Endothelial cell of umbilical vein (primary cell): Measurements from ENCODE around the gene F5. TPM values are rescaled to one million over a fixed set of nuclear protein-coding genes. Genes with fewer than 3 reads are reported as not detected.

Experiments used
- BruUV-seq: library from RNA; stranded (reverse); fragments of 400-500 nt; replicated peaks from 2 replicates; lab custom pipeline; 2021; lab: Mats Ljungman, UMichigan
- CTCF ChIA-PET: fragments of 300-600, 350-600 bp; sonication (Branson Sonifier 250); formaldehyde crosslinking; loops from one replicate; lab custom pipeline; 2021; ENCODE audit warnings: antibody characterized with exemption, inconsistent platforms; lab: Charles Lee
- POLR2A ChIA-PET: fragments of 300-600, 350-600 bp; sonication (Branson Sonifier 250); formaldehyde crosslinking; loops from one replicate; lab custom pipeline; 2021; ENCODE audit warnings: antibody characterized with exemption, inconsistent platforms; lab: Charles Lee
- DNase-seq: peaks from one replicate; pipeline ENCODE4 v3.0.0-alpha.2; 2011; ENCODE audit warnings: low read depth, low spot score
- FAIRE-seq: peaks from 2 replicates; lab custom pipeline; 2011; peaks lifted over from hg19 to GRCh38; lab: Jason Lieb, UNC
- H2AFZ ChIP-seq: 2 replicates; pipeline ENCODE4 v1.6.0; 2012; ENCODE audit warnings: low read depth, low read length, control low read depth, inconsistent platforms
- H3K27ac ChIP-seq: 2 replicates; pipeline ENCODE4 v1.5.1; 2011; ENCODE audit warnings: low read depth, mild to moderate bottlenecking, control low read depth, low read length, moderate library complexity; ENCODE audit not compliant: insufficient read depth
- H3K27me3 ChIP-seq, 2 experiments: 2 replicates each; pipeline versions ENCODE4 v1.6.0 to v1.6.1; 2011; ENCODE audit warnings: low read length in 2 of 2, mixed read lengths in 1 of 2; ENCODE audit not compliant: control insufficient read depth in 2 of 2, insufficient read depth in 2 of 2
- H3K36me3 ChIP-seq, 2 experiments: 2 replicates in 1 of 2; 3 replicates in 1 of 2; pipeline ENCODE4 v1.5.1; 2011; ENCODE audit warnings: low read length in 2 of 2, mild to moderate bottlenecking in 1 of 2, moderate library complexity in 1 of 2; ENCODE audit not compliant: control insufficient read depth in 2 of 2, insufficient read depth in 2 of 2; ENCODE audit errors: extremely low read depth in 1 of 2
- H3K4me1 ChIP-seq: 3 replicates; pipeline ENCODE4 v1.5.1; 2011; ENCODE audit warnings: mild to moderate bottlenecking, low read length; ENCODE audit not compliant: control insufficient read depth, insufficient read depth; ENCODE audit errors: extremely low read depth
- H3K4me2 ChIP-seq: 2 replicates; pipeline ENCODE4 v1.6.1; 2011; ENCODE audit warnings: low read length, control low read depth, mixed read lengths; ENCODE audit not compliant: insufficient read depth
- H3K4me3 ChIP-seq, 3 experiments: fragments of 200-600 bp in 1 of 3; sonication (generic), shearing (Covaris generic) in 1 of 3; replicated peaks in 1 of 3; 2 replicates each; pipeline ENCODE4 v1.5.1; 2011 to 2016; ENCODE audit warnings: control low read depth in 3 of 3, low read length in 3 of 3, mild to moderate bottlenecking in 2 of 3, inconsistent platforms in 1 of 3, low read depth in 1 of 3, moderate library complexity in 1 of 3; ENCODE audit not compliant: insufficient read depth in 1 of 3
- H3K79me2 ChIP-seq: 2 replicates; pipeline ENCODE4 v1.6.0; 2012; ENCODE audit warnings: low read length, inconsistent platforms; ENCODE audit not compliant: control insufficient read depth, insufficient read depth
- H3K9ac ChIP-seq: replicated peaks from 2 replicates; pipeline ENCODE3; 2011; ENCODE audit warnings: low read length, control low read depth; ENCODE audit not compliant: insufficient read depth; ENCODE audit errors: extremely low read depth
- H3K9me1 ChIP-seq: replicated peaks from 3 replicates; pipeline ENCODE4 v1.6.0; 2011; ENCODE audit warnings: mild to moderate bottlenecking, low read length; ENCODE audit not compliant: control insufficient read depth, insufficient read depth; ENCODE audit errors: extremely low read depth
- H3K9me3 ChIP-seq: replicated peaks from 2 replicates; pipeline ENCODE4 v1.5.1; 2012; ENCODE audit warnings: low read length, inconsistent platforms; ENCODE audit not compliant: control insufficient read depth, insufficient read depth
- H4K20me1 ChIP-seq: replicated peaks from 2 replicates; pipeline ENCODE3; 2011; ENCODE audit warnings: mild to moderate bottlenecking, low read length; ENCODE audit not compliant: control insufficient read depth, insufficient read depth; ENCODE audit errors: extremely low read depth
- EZH2 ChIP-seq: IDR thresholded peaks from 2 replicates; pipeline ENCODE4 v1.6.1; 2012; ENCODE audit warnings: borderline replicate concordance, low read depth, mild to moderate bottlenecking, moderate library complexity, low read length, inconsistent platforms; ENCODE audit not compliant: severe bottlenecking
- FOS ChIP-seq: IDR thresholded peaks from 2 replicates; pipeline ENCODE4 v1.6.1; 2011; ENCODE audit warnings: mild to moderate bottlenecking, low read length, moderate library complexity, borderline replicate concordance; ENCODE audit not compliant: insufficient read depth
- GATA2 ChIP-seq: IDR thresholded peaks from 2 replicates; pipeline ENCODE4 v1.7.0; 2011; ENCODE audit warnings: low read depth, mild to moderate bottlenecking, moderate library complexity, mixed read lengths, low read length; ENCODE audit not compliant: insufficient read length, insufficient read depth
- JUN ChIP-seq: IDR thresholded peaks from 2 replicates; pipeline ENCODE4 v1.6.1; 2011; ENCODE audit warnings: borderline replicate concordance, low read depth; ENCODE audit not compliant: insufficient read length, insufficient read depth
- MYC ChIP-seq: IDR thresholded peaks from one replicate; pipeline ENCODE4 v1.6.1; 2011; ENCODE audit warnings: mild to moderate bottlenecking, low read depth, low read length
- POLR2A ChIP-seq: IDR thresholded peaks from 2 replicates; pipeline ENCODE4 v1.6.1; 2012; ENCODE audit warnings: low read depth, mild to moderate bottlenecking, control low read depth, low read length
- POLR2AphosphoS5 ChIP-seq: IDR thresholded peaks from 2 replicates; pipeline ENCODE4 v1.6.1; 2012; ENCODE audit warnings: low read depth, mild to moderate bottlenecking, control low read depth, low read length, moderate library complexity; ENCODE audit not compliant: insufficient read depth
- dilution Hi-C: fragments of 300-500 bp; cut with MboI; formaldehyde crosslinking; loops from one replicate; pipeline ENCODE4 v1.15.0; 2019; ENCODE audit warnings: low sequenced_read_pairs; ENCODE audit not compliant: extremely low pct_ligation_motif_present
- intact Hi-C: fragments of 100-400 bp; cut with micrococcal nuclease; formaldehyde crosslinking; loops from one replicate; pipeline ENCODE4 v1.10.0; 2022
- polyA plus RNA-seq, 4 experiments: library from polyadenylated mRNA; depleted of rRNA in 3 of 4; stranded (reverse) in 3 of 4; unstranded in 1 of 4; fragments of >200 nt; gene quantifications; 2 replicates each; pipeline versions ENCODE4 v1.2.1 to v1.2.3, GENCODE V29; 2011 to 2012; ENCODE audit warnings: missing spikeins in 1 of 4
- total RNA-seq: library from RNA; stranded (reverse); gene quantifications from 2 replicates; pipeline ENCODE4 v1.2.3, GENCODE V29; 2021
- TF ChIP-seq, protein P1 (sequence below): IDR thresholded peaks from 2 replicates; pipeline ENCODE4 v1.6.1; 2011; ENCODE audit not compliant: insufficient read depth, insufficient read length
- TF ChIP-seq, protein P2 (sequence below), 2 donors: IDR thresholded peaks; 1 replicate in 1 of 2; 2 replicates in 1 of 2; pipeline ENCODE4 v1.5.1; 2011; ENCODE audit warnings: low read length in 2 of 2, mild to moderate bottlenecking in 2 of 2, moderate library complexity in 2 of 2, control low read depth in 1 of 2, inconsistent platforms in 1 of 2, low read depth in 1 of 2; ENCODE audit not compliant: insufficient read depth in 1 of 2; ENCODE audit errors: extremely low read depth in 1 of 2

Gene F5
- total and polyA plus RNA-seq, 2 donors (not counting 3 experiments of a cell fraction or from before 2014, with no cell fraction given) = not detected

DNA sequence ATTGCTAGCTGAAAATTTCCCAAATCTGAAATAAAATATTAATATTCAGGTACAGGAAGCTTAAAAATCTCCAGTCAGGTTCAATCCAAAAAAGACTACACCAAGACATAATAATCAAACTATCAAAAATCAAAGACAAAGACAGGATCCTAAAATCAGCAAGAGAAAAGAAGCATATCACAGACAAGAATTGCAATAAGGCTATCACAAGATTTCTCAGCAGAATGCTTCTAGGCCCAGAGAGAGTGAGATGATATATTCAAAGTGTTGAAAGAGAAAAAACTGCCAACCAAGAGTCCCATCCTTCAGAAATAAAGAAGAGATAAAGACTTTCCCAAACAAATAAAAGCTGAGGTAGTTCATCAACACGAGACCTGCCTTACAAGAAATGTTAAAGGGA, 48.6 kb upstream of the F5 start:
- no peaks in the 10 kb centered on the region for H4K20me1 ChIP-seq
- no peak overlapping the region for H3K27ac ChIP-seq
- no peak for FAIRE-seq
- H3K9ac ChIP-seq = no peak overlapping the region
- no peak overlapping the region for H3K4me2 ChIP-seq
- no TSS peak for BruUV-seq
- no peak overlapping the region for H3K4me3 ChIP-seq
- dilution Hi-C loops = no loop called here
- H3K36me3 ChIP-seq = no peaks in the 10 kb centered on the region
- intact Hi-C loops = no loop called here
- no peaks in the 10 kb centered on the region for H3K79me2 ChIP-seq
- H3K4me1 ChIP-seq = peaks cover 3% of the 10 kb centered on the region
- TF ChIP-seq, protein P1, sequence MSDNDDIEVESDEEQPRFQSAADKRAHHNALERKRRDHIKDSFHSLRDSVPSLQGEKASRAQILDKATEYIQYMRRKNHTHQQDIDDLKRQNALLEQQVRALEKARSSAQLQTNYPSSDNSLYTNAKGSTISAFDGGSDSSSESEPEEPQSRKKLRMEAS = no peak
- no peak for TF ChIP-seq FOS
- TF ChIP-seq GATA2 = no peak
- TF ChIP-seq EZH2 = no peak
- no peak for TF ChIP-seq POLR2AphosphoS5
- no peak for TF ChIP-seq JUN
- TF ChIP-seq, protein P2, sequence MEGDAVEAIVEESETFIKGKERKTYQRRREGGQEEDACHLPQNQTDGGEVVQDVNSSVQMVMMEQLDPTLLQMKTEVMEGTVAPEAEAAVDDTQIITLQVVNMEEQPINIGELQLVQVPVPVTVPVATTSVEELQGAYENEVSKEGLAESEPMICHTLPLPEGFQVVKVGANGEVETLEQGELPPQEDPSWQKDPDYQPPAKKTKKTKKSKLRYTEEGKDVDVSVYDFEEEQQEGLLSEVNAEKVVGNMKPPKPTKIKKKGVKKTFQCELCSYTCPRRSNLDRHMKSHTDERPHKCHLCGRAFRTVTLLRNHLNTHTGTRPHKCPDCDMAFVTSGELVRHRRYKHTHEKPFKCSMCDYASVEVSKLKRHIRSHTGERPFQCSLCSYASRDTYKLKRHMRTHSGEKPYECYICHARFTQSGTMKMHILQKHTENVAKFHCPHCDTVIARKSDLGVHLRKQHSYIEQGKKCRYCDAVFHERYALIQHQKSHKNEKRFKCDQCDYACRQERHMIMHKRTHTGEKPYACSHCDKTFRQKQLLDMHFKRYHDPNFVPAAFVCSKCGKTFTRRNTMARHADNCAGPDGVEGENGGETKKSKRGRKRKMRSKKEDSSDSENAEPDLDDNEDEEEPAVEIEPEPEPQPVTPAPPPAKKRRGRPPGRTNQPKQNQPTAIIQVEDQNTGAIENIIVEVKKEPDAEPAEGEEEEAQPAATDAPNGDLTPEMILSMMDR (IDR thresholded peaks at IDR 0.05; ENCODE audit: extremely low read depth in 1 of 2, insufficient read depth in 1 of 2, low read depth in 1 of 2, low read length in 2 of 2) = no peak
- no peak for TF ChIP-seq MYC
- TF ChIP-seq POLR2A = no peak
- H3K9me1 ChIP-seq = no peaks in the 10 kb centered on the region
- ChIA-PET POLR2A (no interaction called here), CTCF (interaction anchor here (0.9 to 1.9 kb wide), 4 partner anchors 12 to 77 kb away, joined by 3 to 5 read pairs (median 4); no protein-coding TSS in a partner anchor)
- peaks cover 2% of the 10 kb centered on the region for H3K9me3 ChIP-seq
- no peak overlapping the region for H2AFZ ChIP-seq
- DNase-seq = no peak
- H3K27me3 ChIP-seq = no peaks in the 10 kb centered on the region
